ENCODE data around the gene PIEZO2. TPM values are rescaled to one million over a fixed set of nuclear protein-coding genes. Genes with fewer than 3 reads are reported as not detected.

Gene PIEZO2
- total and polyA plus RNA-seq, 2 of the 8 experiments (the other 6 are each of a cell fraction or from before 2014, with no cell fraction given), result 4.7 to 16.5 TPM

- Histone ChIP-seq H4K20me1 (replicated peaks in 1 of 2; ENCODE audit: control insufficient read depth in 1 of 2, insufficient read depth in 2 of 2, low read length in 2 of 2) (no peaks in the 10 kb centered on the region), H3K56ac (replicated peaks; ENCODE audit: insufficient read length, low read depth, low read length) (no peak overlapping the region), H2BK120ac (replicated peaks; ENCODE audit: low read depth, low read length) (no peak overlapping the region), H3K14ac (ENCODE audit: insufficient read length) (no peak overlapping the region), H2BK15ac (ENCODE audit: low read length) (no peak overlapping the region), H3K79me1 (ENCODE audit: low read depth, low read length) (no peaks in the 10 kb centered on the region), H3K4me1 (replicated peaks in 1 of 4; ENCODE audit: control insufficient read depth in 3 of 4, insufficient read depth in 4 of 4, low read length in 3 of 4) (no peaks in the 10 kb centered on the region; a peak in 1 of 7 replicates), H3K79me2 (ENCODE audit: control insufficient read depth in 1 of 2, insufficient read depth in 2 of 2, low read length in 2 of 2) (no peaks in the 10 kb centered on the region), H4K91ac (replicated peaks; ENCODE audit: insufficient read length, low read length) (no peak overlapping the region), H3K27ac (ENCODE audit: low read depth, low read length) (no peak overlapping the region), H2BK20ac (ENCODE audit: low read length) (no peak overlapping the region), H3K18ac (ENCODE audit: extremely low read depth, low read length) (no peak overlapping the region), H4K5ac (ENCODE audit: insufficient read length, low read depth, low read length) (no peak overlapping the region), H3K9ac (replicated peaks in 1 of 4; ENCODE audit: extremely low read depth in 1 of 4, low read depth in 3 of 4, low read length in 3 of 4) (no peak overlapping the region), H3K4me3 (ENCODE audit: extremely low read depth in 1 of 4, insufficient read depth in 2 of 4, low read depth in 3 of 4, low read length in 4 of 4) (no peak overlapping the region), H3K23ac (ENCODE audit: insufficient read length) (no peak overlapping the region), H2AK5ac (ENCODE audit: low read depth, low read length) (no peak overlapping the region), H3K9me3 (ENCODE audit: insufficient read depth in 2 of 2, low read depth in 1 of 2, low read length in 1 of 2) (no peaks in the 10 kb centered on the region), H2AFZ (ENCODE audit: low read length) (no peak overlapping the region), H3K4ac (replicated peaks; ENCODE audit: insufficient read length, low read depth, low read length) (no peak overlapping the region), H3K4me2 (ENCODE audit: insufficient read depth in 1 of 2, low read depth in 2 of 2, low read length in 2 of 2) (no peak overlapping the region), H3K23me2 (ENCODE audit: low read depth, low read length) (no peaks in the 10 kb centered on the region), H2BK12ac (ENCODE audit: low read depth, low read length) (no peak overlapping the region), H3K36me3 (ENCODE audit: control insufficient read depth in 2 of 4, insufficient read depth in 4 of 4, low read length in 3 of 4) (no peaks in the 10 kb centered on the region; a peak in 1 of 8 replicates), H4K8ac (ENCODE audit: extremely low read depth, insufficient read depth, low read length) (no peak overlapping the region), H2BK5ac (ENCODE audit: low read depth, low read length) (no peak overlapping the region), H3K27me3 (replicated peaks in 1 of 4; ENCODE audit: control insufficient read depth in 3 of 4, extremely low read depth in 1 of 4, insufficient read depth in 3 of 4, low read length in 3 of 4) (no peaks in the 10 kb centered on the region)
- TF ChIP-seq BACH1 (IDR thresholded peaks at IDR 0.05; ENCODE audit: low read length), result no peak
- TF ChIP-seq MAFK (IDR thresholded peaks at IDR 0.05; ENCODE audit: low read depth, low read length), result no peak
- no peak for TF ChIP-seq SIRT6 (IDR thresholded peaks at IDR 0.05; ENCODE audit: low read length)
- no peak for TF ChIP-seq TCF12 (IDR thresholded peaks at IDR 0.05; ENCODE audit: low read depth, low read length)
- no peak for TF ChIP-seq CREB1 (IDR thresholded peaks at IDR 0.05)
- TF ChIP-seq POU5F1 (IDR thresholded peaks at IDR 0.05; ENCODE audit: low read depth, low read length), result no peak
- TF ChIP-seq ATF2 (IDR thresholded peaks at IDR 0.05; ENCODE audit: low read length), result no peak
- no peak for TF ChIP-seq CHD1 (IDR thresholded peaks at IDR 0.05; ENCODE audit: low read depth, low read length)
- no peak for TF ChIP-seq HDAC2 (IDR thresholded peaks at IDR 0.05; ENCODE audit: borderline replicate concordance in 1 of 2, low read depth in 2 of 2, low read length in 2 of 2)
- CTCF ChIA-PET (ENCODE audit: partially characterized antibody), result interaction anchor here (1.4 kb wide), 1 partner anchor 221 kb away, joined by 4 read pairs; no protein-coding TSS in a partner anchor
- FAIRE-seq, result no peak
- no peak for DNase-seq (ENCODE audit: low read depth in 1 of 2, low spot score in 2 of 2)
- 90% methylated on average over 5 of the region's 5 CpGs; no CpG with 5 or more reads in 1 of the 2 experiments for WGBS, 2 experiments (ENCODE audit: extremely low coverage in 1 of 2, insufficient coverage in 1 of 2, insufficient read length in 1 of 2, insufficient replicate concordance in 2 of 2, low coverage in 1 of 2, low lambda C conversion rate in 2 of 2, missing lambda C conversion rate in 1 of 2)
- POLR2A ChIA-PET (ENCODE audit: partially characterized antibody), result no interaction called here
Observed at GRCh38 chr18:10820681-10821080, 328.7 kb downstream of the PIEZO2 start.
